ENCODE data around the gene RALGAPA2. TPM values are rescaled to one million over a fixed set of nuclear protein-coding genes. Genes with fewer than 3 reads are reported as not detected.

Gene RALGAPA2
- total and polyA plus RNA-seq, 2 of the 13 experiments (the other 11 are each of a cell fraction or from before 2014, with no cell fraction given): 13.8 to 17.7 TPM

DNA sequence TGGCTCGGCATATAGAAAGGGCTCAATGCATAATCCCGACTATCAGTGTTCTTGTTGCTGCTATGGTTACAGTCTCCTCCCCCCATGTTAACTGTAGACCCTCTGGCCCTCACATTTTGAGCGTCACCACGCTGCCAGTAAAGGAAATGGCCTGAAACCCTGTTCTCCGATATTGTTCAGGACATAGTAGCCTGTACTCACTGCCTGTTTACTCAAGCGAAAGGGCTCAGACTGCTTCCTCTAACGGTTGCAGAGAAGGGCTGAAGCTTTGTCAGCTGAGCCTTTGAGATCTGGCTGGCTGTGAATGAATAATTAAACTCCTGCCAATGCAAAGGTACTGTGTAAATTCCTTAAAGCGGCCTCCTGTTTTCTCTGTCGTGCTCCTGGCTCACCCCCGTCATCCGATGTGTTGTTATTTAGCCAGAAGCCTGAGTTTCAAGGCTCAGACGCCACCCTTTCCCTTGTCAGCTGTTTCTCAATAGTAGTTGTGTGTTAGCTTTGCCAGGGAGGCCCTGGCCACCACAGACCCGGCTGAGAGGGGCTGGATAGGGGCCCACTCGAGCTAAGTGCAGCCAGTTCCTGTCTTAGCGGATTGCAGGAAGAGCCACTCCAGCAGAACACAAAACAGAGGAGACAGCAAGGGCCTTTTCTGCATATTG lies 31.2 kb upstream of the RALGAPA2 start (continued):
- TF ChIP-seq, protein P1, sequence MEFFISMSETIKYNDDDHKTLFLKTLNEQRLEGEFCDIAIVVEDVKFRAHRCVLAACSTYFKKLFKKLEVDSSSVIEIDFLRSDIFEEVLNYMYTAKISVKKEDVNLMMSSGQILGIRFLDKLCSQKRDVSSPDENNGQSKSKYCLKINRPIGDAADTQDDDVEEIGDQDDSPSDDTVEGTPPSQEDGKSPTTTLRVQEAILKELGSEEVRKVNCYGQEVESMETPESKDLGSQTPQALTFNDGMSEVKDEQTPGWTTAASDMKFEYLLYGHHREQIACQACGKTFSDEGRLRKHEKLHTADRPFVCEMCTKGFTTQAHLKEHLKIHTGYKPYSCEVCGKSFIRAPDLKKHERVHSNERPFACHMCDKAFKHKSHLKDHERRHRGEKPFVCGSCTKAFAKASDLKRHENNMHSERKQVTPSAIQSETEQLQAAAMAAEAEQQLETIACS (CRISPR knock-in tag; IDR thresholded peaks at IDR 0.05): no peak
- TF ChIP-seq ZFX (CRISPR knock-in tag; IDR thresholded peaks at IDR 0.05; ENCODE audit: low read depth): peak; percentile 58
- TF ChIP-seq ZNF546 (CRISPR knock-in tag; conservative IDR thresholded peaks at IDR 0.05): no peak
- TF ChIP-seq, protein P2, sequence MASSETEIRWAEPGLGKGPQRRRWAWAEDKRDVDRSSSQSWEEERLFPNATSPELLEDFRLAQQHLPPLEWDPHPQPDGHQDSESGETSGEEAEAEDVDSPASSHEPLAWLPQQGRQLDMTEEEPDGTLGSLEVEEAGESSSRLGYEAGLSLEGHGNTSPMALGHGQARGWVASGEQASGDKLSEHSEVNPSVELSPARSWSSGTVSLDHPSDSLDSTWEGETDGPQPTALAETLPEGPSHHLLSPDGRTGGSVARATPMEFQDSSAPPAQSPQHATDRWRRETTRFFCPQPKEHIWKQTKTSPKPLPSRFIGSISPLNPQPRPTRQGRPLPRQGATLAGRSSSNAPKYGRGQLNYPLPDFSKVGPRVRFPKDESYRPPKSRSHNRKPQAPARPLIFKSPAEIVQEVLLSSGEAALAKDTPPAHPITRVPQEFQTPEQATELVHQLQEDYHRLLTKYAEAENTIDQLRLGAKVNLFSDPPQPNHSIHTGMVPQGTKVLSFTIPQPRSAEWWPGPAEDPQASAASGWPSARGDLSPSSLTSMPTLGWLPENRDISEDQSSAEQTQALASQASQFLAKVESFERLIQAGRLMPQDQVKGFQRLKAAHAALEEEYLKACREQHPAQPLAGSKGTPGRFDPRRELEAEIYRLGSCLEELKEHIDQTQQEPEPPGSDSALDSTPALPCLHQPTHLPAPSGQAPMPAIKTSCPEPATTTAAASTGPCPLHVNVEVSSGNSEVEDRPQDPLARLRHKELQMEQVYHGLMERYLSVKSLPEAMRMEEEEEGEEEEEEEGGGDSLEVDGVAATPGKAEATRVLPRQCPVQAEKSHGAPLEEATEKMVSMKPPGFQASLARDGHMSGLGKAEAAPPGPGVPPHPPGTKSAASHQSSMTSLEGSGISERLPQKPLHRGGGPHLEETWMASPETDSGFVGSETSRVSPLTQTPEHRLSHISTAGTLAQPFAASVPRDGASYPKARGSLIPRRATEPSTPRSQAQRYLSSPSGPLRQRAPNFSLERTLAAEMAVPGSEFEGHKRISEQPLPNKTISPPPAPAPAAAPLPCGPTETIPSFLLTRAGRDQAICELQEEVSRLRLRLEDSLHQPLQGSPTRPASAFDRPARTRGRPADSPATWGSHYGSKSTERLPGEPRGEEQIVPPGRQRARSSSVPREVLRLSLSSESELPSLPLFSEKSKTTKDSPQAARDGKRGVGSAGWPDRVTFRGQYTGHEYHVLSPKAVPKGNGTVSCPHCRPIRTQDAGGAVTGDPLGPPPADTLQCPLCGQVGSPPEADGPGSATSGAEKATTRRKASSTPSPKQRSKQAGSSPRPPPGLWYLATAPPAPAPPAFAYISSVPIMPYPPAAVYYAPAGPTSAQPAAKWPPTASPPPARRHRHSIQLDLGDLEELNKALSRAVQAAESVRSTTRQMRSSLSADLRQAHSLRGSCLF (CRISPR knock-in tag; IDR thresholded peaks at IDR 0.05; ENCODE audit: borderline replicate concordance): no peak
- TF ChIP-seq, protein P3, sequence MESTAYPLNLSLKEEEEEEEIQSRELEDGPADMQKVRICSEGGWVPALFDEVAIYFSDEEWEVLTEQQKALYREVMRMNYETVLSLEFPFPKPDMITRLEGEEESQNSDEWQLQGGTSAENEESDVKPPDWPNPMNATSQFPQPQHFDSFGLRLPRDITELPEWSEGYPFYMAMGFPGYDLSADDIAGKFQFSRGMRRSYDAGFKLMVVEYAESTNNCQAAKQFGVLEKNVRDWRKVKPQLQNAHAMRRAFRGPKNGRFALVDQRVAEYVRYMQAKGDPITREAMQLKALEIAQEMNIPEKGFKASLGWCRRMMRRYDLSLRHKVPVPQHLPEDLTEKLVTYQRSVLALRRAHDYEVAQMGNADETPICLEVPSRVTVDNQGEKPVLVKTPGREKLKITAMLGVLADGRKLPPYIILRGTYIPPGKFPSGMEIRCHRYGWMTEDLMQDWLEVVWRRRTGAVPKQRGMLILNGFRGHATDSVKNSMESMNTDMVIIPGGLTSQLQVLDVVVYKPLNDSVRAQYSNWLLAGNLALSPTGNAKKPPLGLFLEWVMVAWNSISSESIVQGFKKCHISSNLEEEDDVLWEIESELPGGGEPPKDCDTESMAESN (CRISPR knock-in tag; conservative IDR thresholded peaks at IDR 0.05): no peak
- no peak for TF ChIP-seq U2AF1 (optimal IDR thresholded peaks at IDR 0.05; ENCODE audit: low read depth, low read length)
- TF ChIP-seq ZNF383 (CRISPR knock-in tag; IDR thresholded peaks at IDR 0.05; ENCODE audit: borderline replicate concordance): no peak
- TF ChIP-seq, protein P4, sequence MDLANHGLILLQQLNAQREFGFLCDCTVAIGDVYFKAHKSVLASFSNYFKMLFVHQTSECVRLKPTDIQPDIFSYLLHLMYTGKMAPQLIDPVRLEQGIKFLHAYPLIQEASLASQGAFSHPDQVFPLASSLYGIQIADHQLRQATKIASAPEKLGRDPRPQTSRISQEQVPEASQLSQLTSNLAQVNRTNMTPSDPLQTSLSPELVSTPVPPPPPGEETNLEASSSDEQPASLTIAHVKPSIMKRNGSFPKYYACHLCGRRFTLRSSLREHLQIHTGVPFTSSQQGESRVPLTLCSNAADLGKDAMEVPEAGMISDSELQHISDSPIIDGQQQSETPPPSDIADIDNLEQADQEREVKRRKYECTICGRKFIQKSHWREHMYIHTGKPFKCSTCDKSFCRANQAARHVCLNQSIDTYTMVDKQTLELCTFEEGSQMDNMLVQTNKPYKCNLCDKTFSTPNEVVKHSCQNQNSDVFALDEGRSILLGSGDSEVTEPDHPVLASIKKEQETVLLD (CRISPR knock-in tag; IDR thresholded peaks at IDR 0.05; ENCODE audit: low read depth): no peak
- TF ChIP-seq, protein P5, sequence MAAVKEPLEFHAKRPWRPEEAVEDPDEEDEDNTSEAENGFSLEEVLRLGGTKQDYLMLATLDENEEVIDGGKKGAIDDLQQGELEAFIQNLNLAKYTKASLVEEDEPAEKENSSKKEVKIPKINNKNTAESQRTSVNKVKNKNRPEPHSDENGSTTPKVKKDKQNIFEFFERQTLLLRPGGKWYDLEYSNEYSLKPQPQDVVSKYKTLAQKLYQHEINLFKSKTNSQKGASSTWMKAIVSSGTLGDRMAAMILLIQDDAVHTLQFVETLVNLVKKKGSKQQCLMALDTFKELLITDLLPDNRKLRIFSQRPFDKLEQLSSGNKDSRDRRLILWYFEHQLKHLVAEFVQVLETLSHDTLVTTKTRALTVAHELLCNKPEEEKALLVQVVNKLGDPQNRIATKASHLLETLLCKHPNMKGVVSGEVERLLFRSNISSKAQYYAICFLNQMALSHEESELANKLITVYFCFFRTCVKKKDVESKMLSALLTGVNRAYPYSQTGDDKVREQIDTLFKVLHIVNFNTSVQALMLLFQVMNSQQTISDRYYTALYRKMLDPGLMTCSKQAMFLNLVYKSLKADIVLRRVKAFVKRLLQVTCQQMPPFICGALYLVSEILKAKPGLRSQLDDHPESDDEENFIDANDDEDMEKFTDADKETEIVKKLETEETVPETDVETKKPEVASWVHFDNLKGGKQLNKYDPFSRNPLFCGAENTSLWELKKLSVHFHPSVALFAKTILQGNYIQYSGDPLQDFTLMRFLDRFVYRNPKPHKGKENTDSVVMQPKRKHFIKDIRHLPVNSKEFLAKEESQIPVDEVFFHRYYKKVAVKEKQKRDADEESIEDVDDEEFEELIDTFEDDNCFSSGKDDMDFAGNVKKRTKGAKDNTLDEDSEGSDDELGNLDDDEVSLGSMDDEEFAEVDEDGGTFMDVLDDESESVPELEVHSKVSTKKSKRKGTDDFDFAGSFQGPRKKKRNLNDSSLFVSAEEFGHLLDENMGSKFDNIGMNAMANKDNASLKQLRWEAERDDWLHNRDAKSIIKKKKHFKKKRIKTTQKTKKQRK (IDR thresholded peaks at IDR 0.05; ENCODE audit: low read length): no peak
- no peak for TF ChIP-seq ZNF468 (CRISPR knock-in tag; IDR thresholded peaks at IDR 0.05)
- peak; percentile 54; the same call in 1 of the 2 replicates for TF ChIP-seq HOXA5 (CRISPR knock-in tag; IDR thresholded peaks at IDR 0.05)
- TF ChIP-seq, protein P6, sequence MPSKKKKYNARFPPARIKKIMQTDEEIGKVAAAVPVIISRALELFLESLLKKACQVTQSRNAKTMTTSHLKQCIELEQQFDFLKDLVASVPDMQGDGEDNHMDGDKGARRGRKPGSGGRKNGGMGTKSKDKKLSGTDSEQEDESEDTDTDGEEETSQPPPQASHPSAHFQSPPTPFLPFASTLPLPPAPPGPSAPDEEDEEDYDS (CRISPR knock-in tag; IDR thresholded peaks at IDR 0.05): no peak; the same call in 1 of the 2 replicates
- TF ChIP-seq ZNF891 (CRISPR knock-in tag; IDR thresholded peaks at IDR 0.05): no peak
- TF ChIP-seq ZNF160 (CRISPR knock-in tag; IDR thresholded peaks at IDR 0.05): no peak
- TF ChIP-seq HMG20A (CRISPR knock-in tag; IDR thresholded peaks at IDR 0.05; ENCODE audit: borderline replicate concordance): 0 out of 2 replicates have a peak, but pooled peaks have one; percentile 2

Measured in HepG2 (cell line).